Neutrophil (primary cell): ENCODE data around the gene ATP8B3.

ENCODE experiments used
- H3K27ac ChIP-seq: fragments of 200-600 bp; sonication (generic); 2 replicates; pipeline ENCODE4 v1.5.1; 2016; ENCODE audit warnings: mild to moderate bottlenecking, moderate library complexity
- H3K27me3 ChIP-seq: fragments of 200-600 bp; sonication (generic); 2 replicates; pipeline ENCODE4 v1.6.0; 2016; ENCODE audit warnings: mild to moderate bottlenecking
- H3K36me3 ChIP-seq: fragments of 200-600 bp; sonication (generic); 2 replicates; pipeline ENCODE4 v1.5.1; 2017
- H3K4me1 ChIP-seq, 2 experiments: fragments of 200-600 bp in 1 of 2; sonication (generic) in 1 of 2; 1 replicate in 1 of 2; 2 replicates in 1 of 2; pipeline versions ENCODE4 v1.5.1 to v1.6.1; 2013 to 2016; ENCODE audit warnings: low read depth in 1 of 2, low read length in 1 of 2, mild to moderate bottlenecking in 1 of 2, moderate library complexity in 1 of 2; ENCODE audit not compliant: control insufficient read depth in 1 of 2, insufficient read depth in 1 of 2
- H3K4me3 ChIP-seq, 2 experiments: fragments of 200-600 bp in 1 of 2; sonication (generic) in 1 of 2; 1 replicate in 1 of 2; 2 replicates in 1 of 2; pipeline ENCODE4 v1.5.1; 2013 to 2016; ENCODE audit warnings: low read depth in 1 of 2, low read length in 1 of 2, mild to moderate bottlenecking in 1 of 2, moderate library complexity in 1 of 2
- H3K9me3 ChIP-seq: fragments of 200-600 bp; sonication (generic); 2 replicates; pipeline ENCODE4 v1.5.1; 2016
- CTCF ChIP-seq: fragments of 200-600 bp; sonication (generic); IDR thresholded peaks from 2 replicates; pipeline ENCODE4 v1.5.1; 2016; ENCODE audit warnings: antibody characterized with exemption

Gene ATP8B3

GRCh38 chr19:1736280-1736679, 75.8 kb downstream of the ATP8B3 start:
- Histone ChIP-seq H3K4me3 (no peak overlapping the region), H3K4me1 (no peaks in the 10 kb centered on the region), H3K36me3 (no peaks in the 10 kb centered on the region), H3K27ac (no peak overlapping the region), H3K27me3 (peaks cover 88% of the 10 kb centered on the region), H3K9me3 (no peaks in the 10 kb centered on the region)
- TF ChIP-seq CTCF = no peak

- TF ChIP-seq CTCF = no peak
- peaks cover 96% of the 10 kb centered on the region for H3K27me3 ChIP-seq
Observed at GRCh38 chr19:1734321-1734966, 77.6 kb downstream of the ATP8B3 start.

More at GRCh38 chr19:1734321-1734966, 77.6 kb downstream of the ATP8B3 start:
- Histone ChIP-seq H3K36me3 (no peaks in the 10 kb centered on the region), H3K4me1 (no peaks in the 10 kb centered on the region), H3K9me3 (no peaks in the 10 kb centered on the region), H3K27ac (no peak overlapping the region), H3K4me3 (no peak overlapping the region)
